HL-60/S4 treated with retinoic acid at 250 ng/mL for 4 days and 3 days (cell line): Measurements from ENCODE around the gene PANX2.
"Not testable (repeated sequence)": the region's sequence is repeated elsewhere in the genome, so short reads cannot be mapped to it uniquely, and the experiment has no call there.

Experiments used
- in situ Hi-C: fragments of 300-500 bp; cut with MboI; formaldehyde crosslinking; loops from 2 replicates; pipeline ENCODE4 v1.7.0; 2022; ENCODE audit warnings: low sequenced_read_pairs

Gene PANX2

DNA sequence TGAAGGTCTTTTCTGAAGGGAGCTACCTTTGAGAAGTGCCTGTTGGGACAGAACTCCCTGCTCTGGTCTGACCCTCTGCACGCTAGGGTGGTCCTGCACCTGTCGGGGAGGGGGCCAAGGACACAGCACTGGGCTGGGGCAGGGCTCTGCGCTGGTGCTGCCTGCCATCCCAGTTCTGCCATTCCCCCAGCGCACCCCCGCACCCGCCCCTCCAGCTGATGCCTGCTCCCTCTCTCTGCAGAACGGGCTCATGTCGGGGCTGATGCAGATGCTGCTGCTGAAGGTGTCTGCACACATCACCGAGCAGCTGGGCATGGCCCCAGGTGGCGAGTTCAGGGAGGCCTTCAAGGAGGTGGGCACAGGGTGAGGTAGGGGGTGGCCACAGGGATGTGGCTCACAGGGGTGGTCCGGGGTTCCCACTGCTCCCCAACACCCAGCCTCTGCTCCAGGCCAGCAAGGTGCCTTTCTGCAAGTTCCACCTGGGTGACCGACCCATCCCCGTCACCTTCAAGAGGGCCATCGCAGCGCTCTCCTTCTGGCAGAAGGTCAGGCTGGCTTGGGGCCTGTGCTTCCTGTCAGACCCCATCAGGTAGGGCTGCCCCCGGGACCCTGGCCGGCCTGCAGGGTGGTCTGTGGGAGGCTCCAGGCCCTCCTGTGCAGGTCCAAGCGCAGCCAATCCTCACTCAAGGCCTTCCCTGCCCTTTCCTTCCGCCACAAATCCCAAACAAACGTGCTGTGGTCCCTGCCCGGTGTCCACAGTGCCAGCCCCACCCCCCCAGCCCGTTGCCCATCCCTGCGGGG lies 26.7 kb downstream of the PANX2 start:
- in situ Hi-C loops, result no loop called here

DNA sequence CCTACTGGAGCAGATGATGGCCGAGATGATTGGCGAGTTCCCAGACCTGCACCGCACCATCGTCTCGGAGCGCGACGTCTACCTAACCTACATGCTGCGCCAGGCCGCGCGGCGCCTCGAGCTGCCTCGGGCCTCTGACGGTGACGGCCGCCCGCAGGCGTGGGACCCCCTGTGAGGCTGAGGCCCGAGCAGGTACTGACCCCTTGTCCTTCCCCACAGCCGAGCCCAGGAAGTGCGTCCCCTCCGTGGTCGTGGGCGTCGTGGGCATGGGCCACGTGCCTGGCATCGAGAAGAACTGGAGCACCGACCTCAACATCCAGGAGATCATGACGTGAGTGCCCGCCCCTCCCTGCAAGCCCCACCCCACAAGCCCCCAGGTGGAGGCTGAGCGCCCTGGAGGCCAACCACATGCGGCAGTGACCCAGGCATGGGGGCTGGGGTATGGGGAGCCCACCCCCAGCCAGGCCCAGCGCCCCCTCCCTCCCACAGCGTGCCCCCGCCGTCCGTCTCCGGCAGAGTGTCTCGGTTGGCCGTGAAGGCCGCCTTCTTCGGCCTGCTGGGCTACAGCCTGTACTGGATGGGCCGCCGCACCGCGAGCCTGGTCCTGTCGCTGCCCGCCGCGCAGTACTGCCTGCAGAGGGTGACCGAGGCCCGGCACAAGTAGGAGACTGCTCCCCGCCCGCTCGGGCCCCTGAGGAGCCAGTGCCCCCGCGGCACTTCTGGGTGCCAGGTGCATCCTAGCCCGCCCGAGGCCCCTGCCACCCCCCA lies 27.5 kb downstream of the PANX2 start:
- in situ Hi-C loops, result no loop called here

DNA sequence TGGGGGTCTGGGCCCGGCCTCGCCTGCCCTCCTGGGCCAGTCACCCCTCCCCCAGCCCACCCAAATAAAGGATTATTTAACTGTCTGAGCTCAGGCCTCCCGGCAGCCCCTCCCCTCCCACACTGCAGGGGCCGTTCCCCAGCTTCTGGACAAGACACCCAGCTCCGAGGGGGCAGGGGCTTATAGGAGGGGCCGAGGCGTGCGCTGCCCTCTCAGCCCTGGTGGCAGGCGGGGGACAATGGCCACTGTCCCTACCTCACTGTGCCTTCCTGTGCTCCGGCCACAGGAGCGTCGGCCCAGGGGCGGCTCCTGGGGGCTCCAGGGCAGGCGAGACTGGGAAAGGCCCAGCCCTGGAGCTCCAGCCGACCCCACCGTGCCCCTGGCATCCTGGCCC lies 28.1 kb downstream of the PANX2 start:
- in situ Hi-C loops, result no loop called here

DNA sequence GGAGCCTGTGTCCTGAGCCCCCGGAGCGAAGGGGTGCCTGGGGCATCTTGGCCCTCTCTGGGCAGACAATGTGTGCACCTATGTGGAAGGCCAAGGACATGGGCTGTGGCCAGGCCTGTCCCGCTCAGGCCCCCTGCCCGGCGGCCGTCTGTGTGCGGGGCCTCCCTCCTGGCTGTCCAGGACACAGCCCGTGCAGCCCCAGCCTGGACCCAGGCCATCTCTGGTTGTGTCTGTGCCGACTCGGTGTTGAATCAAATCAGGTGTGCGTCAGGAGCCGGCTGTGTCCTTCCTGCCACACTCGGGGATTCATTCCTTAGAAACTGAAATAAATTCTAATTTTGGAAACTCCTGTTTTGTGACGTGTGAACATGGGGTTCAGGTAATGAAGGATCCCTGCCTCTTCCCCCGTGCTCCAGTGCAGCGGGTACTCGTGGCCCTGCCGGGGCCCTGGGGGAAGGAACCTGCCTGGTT lies 28.8 kb downstream of the PANX2 start:
- in situ Hi-C loops, result no loop called here

DNA sequence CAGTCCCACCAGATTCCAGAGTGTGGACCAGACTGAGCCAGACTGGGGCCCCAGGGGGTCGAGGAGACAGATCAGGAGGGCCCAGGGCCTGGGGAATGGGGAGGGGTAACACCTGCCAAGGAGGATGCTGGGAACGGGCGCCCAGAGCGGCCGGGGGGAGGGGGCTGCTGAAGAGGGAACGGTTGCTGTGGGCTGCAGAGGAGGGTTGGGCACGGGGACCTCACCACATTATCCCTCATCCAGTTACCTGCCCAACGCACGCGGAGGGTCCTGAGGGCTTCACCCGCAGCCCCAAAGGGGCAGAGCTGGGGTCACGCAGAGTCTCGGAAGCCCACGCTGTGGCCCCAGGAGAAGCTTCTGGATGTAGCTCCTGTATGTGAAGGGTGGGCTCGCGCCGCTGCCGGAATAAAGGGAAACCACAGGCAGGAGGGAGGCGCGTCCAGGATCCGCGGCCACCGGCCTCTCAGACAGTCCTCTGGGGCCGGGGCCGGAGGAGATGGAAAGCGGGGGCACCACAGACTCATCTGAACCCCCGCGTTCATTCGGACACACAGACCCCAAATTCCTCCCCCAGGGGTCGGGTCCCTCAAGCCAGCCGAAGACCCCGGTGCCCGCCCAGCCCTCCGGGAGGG lies 29.4 kb downstream of the PANX2 start:
- in situ Hi-C loops, result no loop called here

DNA sequence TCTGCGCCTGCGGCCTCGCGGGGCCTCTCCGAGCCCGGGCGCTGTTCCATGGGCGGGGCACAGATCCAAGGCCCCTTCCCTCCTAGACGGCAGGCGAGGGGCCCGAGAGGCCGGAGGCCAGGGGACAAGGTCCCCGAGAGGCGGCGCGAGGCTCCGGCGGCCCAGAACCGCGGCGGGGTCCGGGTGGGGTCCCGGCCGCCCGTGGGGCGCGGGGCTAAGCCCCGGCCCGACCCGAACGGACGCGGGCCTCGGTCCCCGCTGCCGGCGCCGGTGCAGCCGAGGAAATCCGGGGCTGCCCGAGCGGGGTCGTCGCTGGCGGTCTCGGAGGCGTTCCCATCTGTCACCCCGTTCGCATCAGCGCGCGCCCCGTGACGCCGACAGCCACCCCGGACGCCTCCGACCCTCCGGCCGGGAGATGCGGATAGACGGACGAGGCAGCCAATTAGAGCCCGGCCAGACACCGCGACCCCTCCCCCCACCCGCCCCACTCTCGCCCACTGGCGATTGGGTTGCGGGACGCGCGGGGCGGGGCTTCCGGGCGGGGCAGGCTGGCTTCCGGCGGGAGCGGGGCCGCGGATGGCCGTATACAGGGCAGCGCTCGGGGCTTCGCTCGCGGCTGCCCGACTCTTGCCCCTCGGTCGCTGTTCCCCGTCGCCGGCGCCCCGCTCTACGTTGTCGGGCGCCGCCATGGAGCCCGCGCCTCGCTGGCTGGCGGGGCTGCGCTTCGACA lies 30.1 kb downstream of the PANX2 start, which contains the start of gene SELENOO:
Gene SELENOO, plus strand, starts transcription at position 551 of the 730 bp plus-strand sequence. Its CDS starts 26 bp downstream, at position 577.
- in situ Hi-C loops, result no loop called here

DNA sequence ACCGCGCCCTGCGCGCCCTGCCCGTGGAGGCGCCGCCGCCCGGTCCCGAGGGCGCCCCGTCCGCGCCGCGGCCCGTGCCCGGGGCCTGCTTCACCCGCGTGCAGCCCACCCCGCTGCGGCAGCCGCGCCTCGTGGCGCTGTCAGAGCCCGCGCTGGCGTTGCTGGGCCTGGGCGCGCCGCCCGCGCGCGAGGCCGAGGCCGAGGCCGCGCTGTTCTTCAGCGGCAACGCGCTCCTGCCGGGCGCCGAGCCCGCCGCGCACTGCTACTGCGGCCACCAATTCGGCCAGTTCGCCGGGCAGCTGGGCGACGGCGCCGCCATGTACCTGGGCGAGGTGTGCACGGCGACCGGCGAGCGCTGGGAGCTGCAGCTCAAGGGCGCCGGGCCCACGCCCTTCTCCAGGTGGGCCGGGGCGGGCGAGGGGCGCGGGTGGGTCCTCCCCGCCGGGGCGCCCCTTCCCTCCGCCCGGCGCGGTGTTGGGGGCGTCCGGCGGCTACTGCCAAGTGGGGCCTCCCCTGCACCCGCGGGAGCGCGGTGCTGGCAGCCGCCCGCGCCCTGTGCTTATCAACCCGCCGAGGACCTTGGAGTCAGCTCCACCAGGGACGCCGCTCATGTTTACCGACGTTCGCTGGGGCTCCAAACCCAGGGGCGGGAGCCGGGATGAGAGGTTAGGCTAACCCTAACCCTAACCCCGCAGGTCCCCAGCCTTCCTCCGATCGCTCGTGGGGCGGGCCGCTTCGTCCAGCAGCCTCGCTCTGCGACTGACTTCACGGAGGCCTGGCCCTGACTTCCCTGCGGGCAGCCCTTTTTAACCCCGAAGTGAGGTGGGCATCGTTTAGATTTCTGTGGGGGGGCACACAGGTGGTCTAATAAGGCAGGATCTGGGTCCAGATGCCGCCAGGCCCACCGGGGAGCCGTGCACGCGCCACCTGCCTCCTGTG lies 30.9 kb downstream of the PANX2 start:
- in situ Hi-C loops, result no loop called here

DNA sequence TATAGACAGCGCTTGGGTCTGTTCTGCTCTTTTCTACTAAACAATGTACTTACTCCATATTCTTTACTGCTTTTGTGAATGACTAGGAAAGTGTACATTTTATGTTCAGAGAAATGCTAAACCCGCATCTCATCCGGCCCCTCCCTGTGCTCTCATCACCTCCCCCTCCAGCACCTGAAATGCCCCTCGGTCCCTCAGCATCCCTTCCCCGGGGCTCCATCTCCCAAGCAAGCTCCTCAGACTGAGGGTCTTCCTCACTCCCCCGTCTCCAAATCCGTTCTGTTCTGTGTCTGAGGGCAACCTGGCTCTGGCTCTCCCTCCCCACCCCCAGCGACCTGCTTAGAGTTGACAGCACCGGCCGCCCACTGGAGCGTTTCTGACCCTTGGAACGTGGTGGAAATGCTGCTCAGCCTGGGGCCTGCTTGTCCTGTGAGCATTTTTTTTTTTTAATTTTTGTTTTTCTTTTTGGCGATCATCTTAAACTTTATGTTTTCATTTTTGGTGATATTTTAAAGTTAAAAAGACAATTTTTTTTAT lies 31.7 kb downstream of the PANX2 start:
- in situ Hi-C loops, result no loop called here

DNA sequence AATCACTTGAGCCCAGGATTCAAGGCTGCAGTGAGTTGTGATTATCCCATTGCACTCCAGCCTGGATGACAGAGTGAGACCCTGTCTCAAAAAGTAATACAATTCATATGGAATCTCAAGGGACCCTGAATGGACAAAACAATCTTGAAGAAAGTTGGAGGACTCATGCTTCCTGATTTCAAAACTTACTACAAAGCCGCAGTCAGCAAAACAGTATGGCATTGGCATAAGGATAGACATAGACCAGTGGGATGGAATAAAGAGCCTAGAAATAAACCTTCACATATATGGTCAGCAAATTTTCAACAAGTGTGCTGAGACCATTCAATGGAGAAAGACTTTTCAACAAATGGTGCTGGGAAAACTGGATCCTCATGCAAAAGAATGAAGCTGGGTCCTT lies 32.8 kb downstream of the PANX2 start:
- in situ Hi-C loops, result no loop called here

DNA sequence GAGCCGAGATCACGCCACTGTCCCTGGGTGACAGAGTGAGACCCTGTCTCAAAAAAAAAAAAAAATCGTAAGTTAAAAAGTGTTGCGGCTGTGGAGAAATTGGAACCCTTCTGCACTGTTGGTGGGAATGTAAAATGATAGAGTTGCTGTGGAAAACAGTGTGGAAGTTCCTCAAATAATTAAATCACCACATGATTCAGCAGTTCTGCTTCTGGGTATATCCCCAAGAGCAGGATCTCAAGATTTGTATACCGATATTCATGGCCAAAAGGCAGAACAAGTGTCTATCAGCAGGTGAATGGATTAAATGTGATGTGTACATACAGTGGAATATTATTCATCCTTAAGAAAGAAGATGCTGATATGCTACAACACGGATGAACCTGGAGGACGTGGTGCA lies 34.0 kb downstream of the PANX2 start:
- in situ Hi-C loops, result no loop called here

DNA sequence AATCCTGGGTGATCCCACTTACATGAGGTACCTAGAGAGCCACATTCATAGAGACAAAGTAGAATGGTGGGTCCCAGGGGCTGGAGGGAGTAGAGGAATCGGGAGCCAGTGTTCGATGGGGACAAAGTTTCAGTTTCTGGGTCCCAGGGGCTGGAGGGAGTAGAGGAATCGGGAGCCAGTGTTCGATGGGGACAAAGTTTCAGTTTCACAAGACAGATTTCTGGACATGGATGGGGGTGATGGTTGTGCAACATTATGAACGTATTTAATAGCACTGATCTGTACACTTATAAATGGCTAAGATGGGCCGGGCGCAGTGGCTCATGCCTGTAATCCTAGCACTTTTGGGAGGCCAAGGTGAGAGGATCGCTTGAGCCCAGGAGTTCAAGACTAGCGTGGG lies 34.5 kb downstream of the PANX2 start:
- in situ Hi-C loops, result not testable (repeated sequence)

DNA sequence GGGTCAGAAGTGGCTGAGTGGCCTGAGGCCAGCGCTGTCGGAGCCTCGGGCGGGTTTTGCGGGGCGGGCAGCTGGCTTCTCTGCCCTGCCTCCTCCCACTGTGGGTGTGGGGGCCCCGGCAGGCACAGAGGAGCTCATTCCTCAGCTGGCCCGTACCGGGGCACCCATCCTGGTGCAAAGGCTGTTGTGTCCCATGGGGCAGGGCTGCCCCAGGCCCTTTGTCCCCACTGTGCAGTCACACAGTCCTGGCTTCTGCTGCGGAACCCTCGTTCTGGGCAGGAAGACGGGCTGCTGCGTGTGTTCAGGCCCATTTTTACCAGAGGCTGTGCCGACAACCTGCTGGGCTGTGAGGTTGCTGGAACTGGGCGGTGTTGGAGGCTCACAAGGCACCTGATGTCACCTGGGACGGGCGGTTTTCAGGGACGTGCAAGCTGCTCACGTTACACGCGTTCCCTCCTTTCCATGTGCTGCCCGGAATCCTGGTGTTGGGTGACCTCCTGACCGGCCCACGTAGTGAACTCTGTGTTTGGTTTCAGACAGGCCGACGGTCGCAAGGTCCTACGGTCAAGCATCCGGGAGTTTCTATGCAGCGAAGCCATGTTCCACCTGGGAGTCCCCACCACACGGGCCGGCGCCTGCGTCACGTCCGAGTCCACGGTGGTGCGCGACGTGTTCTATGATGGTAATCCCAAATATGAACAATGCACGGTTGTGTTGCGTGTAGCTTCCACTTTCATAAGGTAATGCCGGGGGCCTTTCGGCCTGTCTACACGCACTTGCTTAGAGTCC lies 35.4 kb downstream of the PANX2 start:
- in situ Hi-C loops, result no loop called here

DNA sequence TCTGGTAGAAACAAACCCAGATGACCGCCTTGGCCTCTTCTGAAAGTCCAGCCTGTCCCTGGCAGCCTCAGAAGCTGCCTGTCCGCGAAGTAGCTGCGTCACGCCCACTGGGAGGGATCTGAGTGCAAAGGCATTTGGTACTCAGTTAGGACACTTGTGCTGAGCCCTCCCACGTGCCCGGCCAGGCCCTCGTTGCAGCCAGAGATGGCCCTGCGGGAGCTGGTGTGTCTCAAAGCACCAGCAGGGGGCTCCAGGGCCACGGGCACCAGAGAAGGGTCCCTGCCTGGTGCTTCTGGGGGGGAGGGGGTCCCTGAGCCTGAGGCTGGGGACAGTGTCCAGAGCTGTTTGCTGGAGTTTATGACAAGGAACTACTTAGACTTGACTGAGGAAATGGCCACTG lies 36.1 kb downstream of the PANX2 start:
- in situ Hi-C loops, result no loop called here

DNA sequence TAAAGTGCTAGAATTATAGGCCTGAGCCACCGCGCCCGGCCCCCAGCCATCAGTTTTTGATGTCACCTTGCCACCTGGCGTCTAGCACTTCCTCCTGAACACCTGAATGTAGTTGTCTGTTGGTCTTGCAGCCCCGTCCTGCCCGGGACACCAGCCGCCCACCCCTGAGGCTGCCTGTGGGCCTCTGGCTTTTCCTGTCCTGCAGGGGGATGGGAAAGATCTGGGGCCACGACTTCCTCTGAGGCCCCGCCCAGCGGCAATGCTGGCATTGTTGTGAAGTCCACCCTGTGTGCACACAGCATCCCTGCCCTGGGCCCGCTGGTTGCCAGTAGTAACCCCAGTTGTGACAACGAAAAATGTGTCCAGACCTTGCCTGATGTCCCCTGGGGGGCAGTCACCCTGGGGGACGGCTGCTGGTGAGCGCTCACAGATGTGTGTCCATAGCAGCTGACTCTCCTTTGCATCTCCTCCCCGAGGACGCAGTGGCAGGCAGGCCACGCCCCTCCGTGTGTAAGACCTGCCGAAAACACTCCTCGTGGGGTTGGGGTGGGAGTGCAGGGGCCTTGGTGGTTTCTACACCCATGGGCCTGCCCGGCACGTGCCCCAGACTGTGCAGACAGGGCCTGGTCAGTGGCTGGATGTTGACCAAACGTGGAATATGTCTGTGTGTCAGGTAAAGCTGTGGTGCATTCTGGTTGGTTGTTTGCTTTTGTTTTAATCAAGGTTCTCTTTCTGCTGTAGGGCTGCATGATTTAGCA lies 37.0 kb downstream of the PANX2 start:
- in situ Hi-C loops, result no loop called here

DNA sequence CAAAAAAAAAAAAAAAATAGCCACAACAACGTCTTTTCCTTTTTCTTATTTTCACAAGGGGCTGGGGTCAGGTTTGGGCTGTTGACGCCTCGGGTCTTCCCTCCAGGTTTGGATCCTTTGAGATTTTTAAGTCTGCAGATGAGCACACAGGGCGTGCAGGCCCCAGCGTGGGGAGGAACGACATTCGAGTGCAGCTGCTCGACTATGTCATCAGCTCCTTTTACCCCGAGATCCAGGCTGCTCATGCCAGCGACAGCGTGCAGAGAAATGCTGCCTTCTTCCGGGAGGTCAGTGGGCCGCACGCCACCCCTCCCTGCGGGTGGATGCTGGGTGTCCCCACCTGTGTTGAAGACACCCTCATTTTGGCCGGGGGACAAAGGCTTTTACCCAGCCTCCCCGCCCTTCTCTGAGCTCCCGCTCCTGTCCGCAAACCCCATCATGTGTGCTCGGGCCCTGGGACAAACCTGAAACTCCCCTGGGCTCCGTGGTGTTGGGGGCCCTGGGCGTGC lies 38.0 kb downstream of the PANX2 start:
- in situ Hi-C loops, result no loop called here

DNA sequence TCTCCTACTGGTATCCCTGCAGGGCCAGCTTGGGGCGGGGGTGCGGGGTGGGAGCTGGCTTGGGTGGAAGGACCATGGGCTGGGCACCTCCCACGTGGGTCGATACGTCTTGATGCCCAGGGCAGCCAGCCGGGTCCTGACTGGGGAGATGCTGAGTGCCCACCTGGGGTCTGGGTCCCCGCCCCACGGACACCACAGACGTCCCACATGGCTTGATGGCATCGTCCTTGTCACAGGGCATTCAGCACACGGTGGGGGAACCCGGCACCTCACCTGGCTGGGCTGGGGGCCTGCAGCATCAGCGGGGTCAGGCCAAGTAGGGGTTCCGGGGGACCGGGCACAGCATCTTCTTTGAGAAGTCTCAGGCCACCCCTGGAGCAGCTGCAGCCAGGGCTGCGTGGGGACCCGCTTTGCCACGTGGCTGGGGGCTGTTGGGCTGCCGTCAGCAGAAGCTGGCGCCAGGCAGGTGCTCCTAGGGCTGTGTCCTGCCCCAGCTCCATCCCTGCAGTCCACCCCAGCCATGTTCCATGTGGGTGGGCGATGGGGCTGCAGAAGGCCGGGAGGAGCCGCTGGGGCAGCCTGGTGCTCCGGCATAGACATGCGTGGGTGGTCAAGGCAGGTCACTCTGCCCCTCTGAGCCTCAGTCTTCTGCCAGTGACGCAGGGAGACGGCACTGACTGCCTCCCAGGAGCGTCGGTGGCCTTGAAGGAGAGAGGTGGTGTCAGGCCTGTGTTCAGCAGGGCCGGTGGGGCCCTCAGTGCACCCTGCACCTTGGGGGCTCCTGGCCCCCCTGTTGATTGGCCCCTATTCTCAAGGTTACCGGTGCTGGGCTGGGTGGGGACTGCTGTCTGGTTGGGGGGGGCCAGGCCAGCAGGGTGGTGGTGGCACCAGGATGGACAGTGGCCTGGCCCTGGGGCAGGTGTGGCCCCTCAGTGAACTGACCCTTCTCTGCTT lies 38.7 kb downstream of the PANX2 start:
- in situ Hi-C loops, result no loop called here

DNA sequence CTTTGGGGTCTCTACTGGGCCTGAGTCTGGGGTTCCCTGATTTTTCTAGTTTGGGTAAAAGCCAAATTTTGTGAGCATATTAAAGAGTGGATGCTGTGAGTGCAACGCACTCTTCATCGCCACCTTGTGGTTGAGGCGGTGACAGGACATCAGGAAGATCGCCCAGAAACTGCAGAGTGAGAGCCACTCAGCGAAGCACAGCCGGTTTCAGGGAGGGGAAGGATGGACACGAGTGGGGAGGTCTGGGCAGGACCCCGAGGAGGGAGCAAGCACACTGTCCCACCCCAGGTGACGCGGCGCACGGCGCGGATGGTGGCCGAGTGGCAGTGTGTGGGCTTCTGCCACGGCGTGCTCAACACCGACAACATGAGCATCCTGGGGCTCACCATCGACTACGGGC lies 39.4 kb downstream of the PANX2 start:
- in situ Hi-C loops, result no loop called here
